Stimulated activated CD8-positive, alpha-beta memory T cell treated with anti-CD3 and anti-CD28 coated beads, Interleukin-15, amount 100 ng/mL, for 48 hours (primary cell): ENCODE measurements around the gene IGFN1.
"Not testable (repeated sequence)": the region's sequence is repeated elsewhere in the genome, so short reads cannot be mapped to it uniquely, and the experiment has no call there.

Source experiments
- DNase-seq, 2 donors: peaks; one replicate each; pipeline ENCODE4 v3.0.0-alpha.2; 2020; ENCODE audit warnings: low read depth in 2 of 2

The IGFN1 gene

DNA sequence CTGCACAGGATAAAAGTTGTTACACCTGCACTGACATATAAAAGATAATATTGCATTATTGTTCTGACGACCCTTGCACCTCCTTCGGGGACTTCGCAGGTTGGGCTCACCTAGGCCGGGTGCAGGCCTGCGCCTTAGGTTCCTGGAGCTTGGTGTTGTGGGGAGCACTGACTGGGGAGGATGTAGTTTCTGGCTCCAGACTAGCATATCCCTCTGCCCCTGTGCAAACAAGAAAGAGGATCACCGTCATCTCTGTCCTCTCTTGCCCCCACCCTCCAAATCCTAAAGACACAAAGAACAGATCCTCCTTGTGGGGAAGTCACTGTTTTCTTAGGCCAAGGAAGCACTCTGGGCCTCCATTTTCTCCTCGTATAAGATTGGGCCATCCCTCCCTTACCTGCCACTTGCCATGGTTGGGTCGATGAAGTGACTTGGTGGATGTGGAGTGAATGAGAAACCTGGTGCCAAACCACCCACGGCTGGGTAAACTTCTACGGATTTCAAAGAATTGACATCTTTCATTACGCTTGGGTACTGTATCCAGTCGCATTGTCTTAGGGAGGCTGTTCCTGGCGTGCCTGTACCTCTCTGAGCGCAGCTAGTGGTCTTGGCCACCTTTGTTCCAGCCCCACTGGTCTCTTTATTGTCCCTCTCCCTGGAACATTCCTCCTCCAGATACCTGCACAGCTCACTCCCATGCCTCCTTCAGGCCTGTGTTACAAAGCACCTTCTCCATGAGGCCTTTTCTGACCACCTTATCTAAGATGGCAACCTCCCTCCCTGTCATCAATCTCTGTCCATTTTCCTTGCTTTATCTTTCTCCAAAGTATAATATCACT lies 58.3 kb downstream of the IGFN1 start:
- no peak for DNase-seq

DNA sequence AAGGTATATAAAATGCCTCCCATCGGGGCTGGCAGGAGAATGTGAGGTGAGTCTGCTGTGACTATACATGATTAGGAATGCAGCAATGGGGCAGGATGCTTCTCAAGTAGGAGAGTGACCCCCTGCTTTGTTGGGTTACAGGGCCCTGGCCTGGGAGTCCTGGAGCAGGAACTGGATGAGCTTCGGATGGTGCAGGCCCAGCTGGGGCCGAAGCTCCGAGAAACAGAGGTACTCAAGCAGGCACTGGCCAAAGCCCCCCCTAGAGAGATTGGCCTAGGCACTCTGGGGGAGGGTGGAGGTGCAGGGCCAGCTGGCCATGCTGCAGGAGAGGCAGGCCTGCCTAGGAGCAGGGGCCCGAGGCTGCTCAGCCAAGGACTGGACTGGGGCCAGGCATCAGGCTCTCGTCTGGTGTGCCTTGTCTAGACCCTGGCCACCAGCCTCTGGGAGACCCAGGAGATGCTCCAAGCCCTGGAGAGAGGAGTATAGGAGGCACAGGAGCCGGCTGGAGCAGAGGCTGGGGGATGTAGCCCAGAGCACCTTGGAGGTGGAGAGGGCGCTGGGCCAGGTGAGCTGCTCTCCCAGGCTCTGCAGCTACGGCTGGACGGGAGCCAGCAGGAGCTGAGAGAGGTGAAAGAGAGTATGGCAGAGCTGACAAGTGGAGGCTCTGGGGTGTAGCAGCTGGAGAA lies 59.8 kb downstream of the IGFN1 start:
- DNase-seq: no peak

GRCh38 chr1:201251411-201251810 lies 60.8 kb downstream of the IGFN1 start:
- DNase-seq: no peak

DNA sequence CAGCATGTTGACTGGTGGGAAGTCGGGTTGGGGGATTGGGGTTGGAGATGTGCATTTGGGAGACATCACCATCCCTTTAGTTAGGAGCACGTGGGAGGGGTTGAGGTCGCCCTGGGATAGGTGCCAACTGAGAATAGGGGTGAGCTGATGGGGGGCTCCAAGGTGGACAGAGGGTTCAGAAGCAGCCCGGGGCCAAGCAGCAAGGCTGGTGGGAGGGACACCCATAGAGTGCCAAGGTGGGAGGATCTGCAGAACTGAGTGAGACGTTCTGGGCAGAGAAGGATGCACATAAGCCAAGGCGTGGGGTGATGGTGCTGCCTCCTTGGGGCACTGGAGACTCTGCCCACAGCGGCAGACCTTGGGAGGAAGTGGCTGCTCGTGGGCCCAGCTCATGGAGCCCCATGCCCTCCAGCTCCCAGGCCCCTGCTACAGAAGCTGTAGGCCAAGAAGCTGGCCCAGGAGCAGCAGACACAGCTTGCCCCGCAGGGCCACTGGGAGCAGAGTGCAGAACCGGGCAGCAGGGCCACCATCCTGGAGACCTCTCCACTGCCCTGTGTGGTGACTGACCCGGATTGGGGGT lies 61.3 kb downstream of the IGFN1 start:
- no peak for DNase-seq

DNA sequence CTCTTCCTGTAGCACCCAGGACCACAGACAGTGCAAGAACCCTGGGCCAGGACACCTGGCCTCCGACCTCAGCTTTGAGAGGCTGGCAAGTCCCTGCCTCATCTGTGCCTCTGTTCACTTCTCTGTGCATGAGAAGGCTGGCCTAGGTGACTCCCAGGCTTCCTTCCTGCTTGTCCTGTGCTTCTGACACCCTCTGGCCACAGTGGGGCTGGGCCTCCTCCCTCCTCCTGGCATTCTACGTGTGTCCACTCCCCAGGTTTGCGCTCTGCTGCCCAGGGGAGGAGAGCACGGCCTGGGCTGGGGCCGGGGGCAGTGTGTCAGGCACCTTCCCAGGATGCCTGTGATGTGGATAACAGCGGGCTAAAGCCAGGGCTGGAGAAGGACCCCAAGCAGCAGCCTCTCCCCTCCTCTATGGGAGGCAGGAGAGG lies 62.3 kb downstream of the IGFN1 start:
- no peak for DNase-seq

GRCh38 chr1:201253411-201253810 lies 62.8 kb downstream of the IGFN1 start:
- DNase-seq: no peak

- DNase-seq: no peak
These were observed 63.4 kb downstream of the IGFN1 start for GRCh38 chr1:201253906-201254624.

GRCh38 chr1:201254625-201255478 lies 64.2 kb downstream of the IGFN1 start:
- DNase-seq: peak; percentile 39 to 40

- no peak for DNase-seq
These were observed 65.1 kb downstream of the IGFN1 start for GRCh38 chr1:201255479-201256362.

DNA sequence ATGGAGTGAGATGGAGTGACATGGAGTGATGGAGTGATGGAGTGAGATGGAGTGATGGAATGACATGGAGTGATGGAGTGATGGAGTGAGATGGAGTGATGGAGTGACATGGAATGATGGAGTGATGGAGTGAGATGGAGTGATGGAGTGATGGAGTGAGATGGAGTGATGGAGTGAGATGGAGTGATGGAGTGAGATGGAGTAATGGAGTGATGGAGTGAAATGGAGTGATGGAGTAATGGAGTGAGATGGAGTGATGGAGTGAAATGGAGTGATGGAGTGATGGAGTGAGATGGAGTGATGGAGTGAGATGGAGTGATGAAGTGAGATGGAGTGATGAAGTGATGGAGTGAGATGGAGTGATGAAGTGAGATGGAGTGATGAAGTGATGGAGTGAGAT lies 67.5 kb downstream of the IGFN1 start:
- DNase-seq: not testable (repeated sequence)

- DNase-seq: no peak
These were observed 68.2 kb downstream of the IGFN1 start for GRCh38 chr1:201258763-201259230.

DNA sequence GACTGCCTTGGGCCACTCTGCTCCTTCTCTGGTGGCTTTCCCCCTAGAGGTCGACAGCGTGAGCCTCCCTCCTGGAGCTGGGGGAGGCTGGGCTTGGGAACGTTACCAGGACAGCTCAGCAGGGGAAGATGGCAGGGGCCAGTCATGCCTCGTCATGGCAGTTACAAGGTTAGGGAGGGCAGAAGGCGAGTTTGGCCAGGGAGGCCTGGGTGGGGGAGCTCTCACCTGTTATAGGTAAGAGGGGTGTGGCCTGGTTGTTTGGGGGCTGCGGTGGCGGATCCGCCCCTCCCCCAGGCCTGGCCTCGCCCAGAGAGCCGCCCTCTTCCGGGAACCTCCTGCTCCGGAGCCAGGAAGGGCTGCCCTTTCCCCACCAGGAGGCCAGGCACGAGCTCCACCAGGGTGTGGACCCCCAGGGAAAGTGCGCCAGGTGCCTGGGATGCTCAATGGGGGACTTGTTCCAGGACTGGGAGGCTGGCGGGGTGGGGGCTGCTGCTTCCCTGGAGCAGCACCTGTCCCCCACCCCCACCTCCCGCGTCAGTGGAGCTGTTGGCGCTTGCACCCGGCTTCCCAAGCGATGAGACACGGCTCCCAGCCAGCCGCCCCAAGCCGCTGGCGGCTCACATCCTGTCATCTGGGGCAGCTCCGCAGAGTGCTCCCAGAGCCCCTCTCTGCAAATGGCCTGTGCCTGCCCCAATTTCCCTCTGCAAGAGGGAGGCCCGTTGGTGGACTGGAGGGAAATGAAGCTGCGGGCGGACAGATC lies 69.0 kb downstream of the IGFN1 start:
- no peak for DNase-seq

- no peak for DNase-seq
These were observed 69.6 kb downstream of the IGFN1 start for GRCh38 chr1:201260236-201260590.

DNA sequence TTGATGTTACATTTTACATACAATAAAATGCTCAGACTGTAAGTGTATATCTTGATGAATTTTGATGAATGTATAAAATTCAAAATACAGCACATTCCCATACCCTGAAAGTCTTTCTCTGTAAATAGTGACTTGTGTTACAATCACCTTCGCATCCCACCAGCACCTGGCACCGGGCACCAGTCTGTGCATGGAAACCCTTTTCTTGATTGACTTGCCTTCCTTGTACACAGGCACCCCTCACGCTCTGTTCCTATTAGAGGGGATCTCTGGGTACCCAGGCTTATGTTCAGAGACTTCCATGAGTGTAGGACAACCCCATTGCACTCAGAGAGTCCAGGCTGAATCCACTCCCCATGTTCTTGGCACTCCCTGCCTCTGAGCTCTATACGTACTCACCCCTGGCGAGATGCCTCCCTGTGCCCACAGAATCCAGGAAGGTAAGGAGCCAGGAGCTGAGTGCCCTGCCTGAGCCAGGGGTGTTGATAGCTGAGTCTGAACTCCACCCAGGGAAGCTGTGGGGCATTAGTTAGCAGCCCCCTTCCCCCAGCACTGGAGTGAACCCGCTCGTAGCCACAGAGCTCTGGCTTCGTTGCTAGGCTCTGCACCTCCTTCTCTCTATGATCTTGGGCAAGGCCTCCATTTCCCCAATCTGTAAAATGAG lies 70.2 kb downstream of the IGFN1 start:
- DNase-seq: no peak

DNA sequence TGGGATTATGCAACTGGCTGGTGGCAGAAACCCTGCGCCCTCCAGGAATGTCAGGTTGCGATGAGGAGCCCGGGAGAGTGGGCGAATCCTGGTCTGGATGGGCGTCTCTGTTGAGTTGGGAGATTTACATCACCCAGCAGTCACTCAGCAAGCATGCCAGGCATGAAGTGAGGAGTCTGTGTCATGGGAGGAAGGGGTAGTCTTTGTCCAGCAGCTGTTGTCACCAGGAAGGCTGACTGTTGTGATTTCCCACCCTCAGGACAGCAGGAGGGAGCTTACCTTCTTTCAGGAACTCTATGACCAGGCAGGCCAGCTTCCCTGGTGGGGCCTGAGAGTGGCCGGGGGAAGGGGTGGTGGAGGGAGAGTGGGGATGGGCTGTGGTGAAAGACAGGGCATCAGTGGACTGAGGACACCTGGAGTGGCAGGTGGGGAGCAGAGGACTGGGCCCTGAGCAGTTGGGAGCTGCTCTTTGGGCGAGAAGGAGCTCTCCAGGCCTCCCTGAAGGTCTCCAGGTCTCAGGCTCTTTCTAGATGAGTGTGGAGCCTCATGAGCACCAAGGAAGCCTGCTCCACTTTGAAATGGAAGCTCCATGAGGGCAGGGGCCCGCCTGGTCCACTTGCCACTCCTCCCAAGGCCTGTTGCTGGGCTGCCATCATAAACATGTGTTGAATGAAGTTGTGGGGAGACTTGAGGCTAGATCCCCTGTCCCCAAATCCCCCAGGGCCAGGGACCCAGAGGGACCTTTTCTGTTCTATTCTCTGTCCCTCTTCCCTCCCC lies 71.3 kb downstream of the IGFN1 start:
- no peak for DNase-seq

DNA sequence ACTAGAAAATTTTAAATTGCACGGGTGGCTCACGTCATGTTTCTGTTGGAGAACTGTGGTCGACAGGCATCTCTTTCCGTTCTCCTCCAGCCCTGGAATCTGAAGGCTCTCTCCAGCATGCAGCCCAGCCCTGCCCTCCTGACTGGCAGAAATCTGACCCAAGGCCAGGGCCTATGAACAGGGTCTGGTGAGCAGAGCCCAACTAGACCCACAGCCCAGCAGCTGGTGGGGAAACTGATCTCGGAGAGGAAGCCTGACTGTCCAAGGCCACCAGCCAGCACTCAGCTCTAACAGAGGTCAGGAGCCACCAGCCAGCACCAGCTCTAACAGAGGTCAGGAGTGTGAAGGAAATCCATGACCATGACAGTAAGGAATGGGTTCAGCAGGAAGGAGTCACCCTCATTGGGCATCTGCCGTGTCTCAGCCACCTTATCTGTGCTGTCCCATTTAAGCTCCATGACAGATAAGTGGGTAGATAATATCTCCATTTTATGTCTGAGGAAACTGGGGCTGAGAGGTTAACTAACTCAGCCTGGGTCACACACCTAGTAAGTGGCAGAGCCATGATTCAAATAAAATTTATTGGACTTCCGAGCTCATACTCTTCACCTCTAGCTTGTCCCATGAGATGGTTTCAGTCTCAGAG lies 72.5 kb downstream of the IGFN1 start:
- no peak for DNase-seq

DNA sequence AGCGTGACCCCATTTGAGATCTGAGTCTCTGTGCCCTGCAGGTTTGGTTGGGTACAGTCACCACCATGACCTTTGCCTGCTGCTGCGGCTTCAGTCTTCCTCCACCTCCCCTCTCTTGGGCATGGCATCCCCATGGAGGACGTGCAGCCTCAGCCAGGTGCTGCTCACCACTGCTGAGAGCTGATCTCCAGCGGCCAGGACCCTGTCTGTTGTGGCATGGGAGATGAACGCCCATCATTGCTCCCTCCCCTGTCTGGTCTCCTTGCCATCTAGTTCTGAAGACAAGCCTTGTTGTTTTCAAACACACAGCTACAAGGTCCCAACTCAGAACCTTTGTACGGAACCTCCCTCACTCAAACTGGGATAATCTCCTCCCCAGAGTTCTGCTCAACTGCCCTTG lies 73.4 kb downstream of the IGFN1 start:
- DNase-seq: no peak

DNA sequence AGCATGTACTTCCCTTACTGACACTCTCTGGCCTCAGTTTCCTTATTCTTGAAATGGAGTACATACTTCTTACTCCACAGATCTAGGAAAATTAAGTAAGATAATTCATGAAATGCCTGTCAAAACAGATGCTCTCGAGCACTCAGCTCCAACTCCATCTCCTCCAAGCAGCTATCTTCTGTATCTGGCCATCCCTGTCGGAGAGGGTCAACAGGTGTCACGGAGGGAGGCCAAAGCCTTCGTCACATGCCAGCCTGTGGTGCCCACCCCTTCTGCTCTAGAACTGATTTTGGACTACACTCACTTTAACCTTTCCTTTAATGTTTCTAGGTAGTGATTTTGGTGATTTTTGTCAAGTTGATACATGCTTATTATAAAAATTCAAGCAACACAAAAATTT lies 73.9 kb downstream of the IGFN1 start:
- DNase-seq: no peak
